Measurements from ENCODE around the gene EYA2. TPM values are rescaled to one million over a fixed set of nuclear protein-coding genes. Genes with fewer than 3 reads are reported as not detected.
A peak's percentile ranks its signal among the peaks of the same experiment; 100 is the strongest.

Gene EYA2
- total and polyA plus RNA-seq, 12 donors: 0.54 to 2.2 (median 1.4) TPM

DNA sequence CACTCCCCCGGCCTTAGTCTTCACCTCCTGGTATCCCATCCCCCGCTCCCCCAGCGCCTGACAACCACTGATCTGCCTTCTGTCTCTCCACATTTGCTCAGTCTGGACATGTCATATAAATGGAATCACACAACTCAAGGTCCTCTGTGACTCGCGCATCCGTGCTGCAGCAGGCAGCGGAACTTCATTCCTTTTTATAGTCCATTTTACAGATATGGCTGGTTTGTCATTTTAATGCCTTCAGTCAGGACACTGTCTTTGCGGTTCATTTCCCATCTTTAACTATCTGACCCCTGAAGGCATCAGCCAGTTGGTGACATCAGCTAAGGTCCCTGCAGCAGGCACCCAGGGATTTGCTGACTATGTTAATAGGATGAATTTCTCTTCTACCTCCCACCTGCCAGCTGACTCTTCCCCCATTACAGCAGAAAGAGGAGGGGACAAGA lies 336.2 kb downstream of the EYA2 start:
- no peaks in the 10 kb centered on the region for H3K27me3 ChIP-seq
- peak overlapping the region in 2 of 5 donors; percentile 11 to 48 for H3K27ac ChIP-seq
- WGBS, 4 donors: 52 to 66% (median 57%) methylated on average over 8 of the region's 8 CpGs
- peaks cover 0 to 81% of the 10 kb centered on the region in 2 donors for H3K36me3 ChIP-seq (replicated peaks in 1 of 2)
- TF ChIP-seq, protein P1, sequence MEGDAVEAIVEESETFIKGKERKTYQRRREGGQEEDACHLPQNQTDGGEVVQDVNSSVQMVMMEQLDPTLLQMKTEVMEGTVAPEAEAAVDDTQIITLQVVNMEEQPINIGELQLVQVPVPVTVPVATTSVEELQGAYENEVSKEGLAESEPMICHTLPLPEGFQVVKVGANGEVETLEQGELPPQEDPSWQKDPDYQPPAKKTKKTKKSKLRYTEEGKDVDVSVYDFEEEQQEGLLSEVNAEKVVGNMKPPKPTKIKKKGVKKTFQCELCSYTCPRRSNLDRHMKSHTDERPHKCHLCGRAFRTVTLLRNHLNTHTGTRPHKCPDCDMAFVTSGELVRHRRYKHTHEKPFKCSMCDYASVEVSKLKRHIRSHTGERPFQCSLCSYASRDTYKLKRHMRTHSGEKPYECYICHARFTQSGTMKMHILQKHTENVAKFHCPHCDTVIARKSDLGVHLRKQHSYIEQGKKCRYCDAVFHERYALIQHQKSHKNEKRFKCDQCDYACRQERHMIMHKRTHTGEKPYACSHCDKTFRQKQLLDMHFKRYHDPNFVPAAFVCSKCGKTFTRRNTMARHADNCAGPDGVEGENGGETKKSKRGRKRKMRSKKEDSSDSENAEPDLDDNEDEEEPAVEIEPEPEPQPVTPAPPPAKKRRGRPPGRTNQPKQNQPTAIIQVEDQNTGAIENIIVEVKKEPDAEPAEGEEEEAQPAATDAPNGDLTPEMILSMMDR (IDR thresholded peaks at IDR 0.05): no peak
- TF ChIP-seq POLR2A (IDR thresholded peaks at IDR 0.05): no peak
- H3K4me3 ChIP-seq: no peak overlapping the region
- peak in 3 of 7 donors; percentile 48 to 51 (median 48) for DNase-seq
- intact Hi-C loops (cut with DNase I): no loop called here
- H3K9me3 ChIP-seq (replicated peaks in 1 of 3): no peaks in the 10 kb centered on the region
- peaks cover 0 to 18% of the 10 kb centered on the region in 2 donors for H3K4me1 ChIP-seq (replicated peaks in 1 of 2)

DNA sequence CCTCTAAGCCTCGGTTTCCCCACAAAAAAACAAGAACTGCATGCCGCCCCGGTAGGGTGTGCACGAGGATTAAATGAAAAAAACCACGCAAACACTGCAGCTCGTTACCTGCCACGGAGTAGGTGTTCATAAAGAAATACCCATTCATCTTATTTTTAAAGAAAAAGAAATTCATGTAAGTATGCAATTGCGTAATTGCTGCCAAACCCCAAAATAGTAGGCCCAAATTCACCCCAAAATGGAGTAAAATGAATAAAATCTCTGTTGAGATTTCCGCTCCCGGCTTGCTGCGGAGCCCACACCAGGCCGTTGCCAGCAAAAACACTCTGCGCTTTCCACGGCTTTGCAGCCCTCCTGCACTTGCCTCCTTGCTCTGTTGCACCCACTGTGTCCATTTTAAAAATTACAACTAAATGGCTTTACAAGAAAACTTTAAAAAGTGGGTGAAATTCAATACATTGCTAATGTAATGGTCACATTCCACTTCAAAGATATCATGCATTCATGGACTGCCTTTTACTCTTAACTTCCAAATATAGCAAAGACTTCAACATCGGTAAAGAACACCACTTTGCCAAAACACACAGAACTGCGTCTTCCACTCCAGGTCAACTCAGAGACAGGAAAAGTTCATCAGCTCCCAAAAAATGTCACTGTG lies 336.9 kb downstream of the EYA2 start:
- H3K27me3 ChIP-seq: no peaks in the 10 kb centered on the region
- TF ChIP-seq, protein P1 (IDR thresholded peaks at IDR 0.05): no peak
- TF ChIP-seq POLR2A (IDR thresholded peaks at IDR 0.05): no peak
- intact Hi-C loops (cut with DNase I): no loop called here
- peak overlapping the region in 2 of 5 donors; percentile 11 to 48 for H3K27ac ChIP-seq
- H3K4me1 ChIP-seq (replicated peaks in 1 of 2): peaks cover 0 to 18% of the 10 kb centered on the region in 2 donors
- H3K9me3 ChIP-seq (replicated peaks in 1 of 3): no peaks in the 10 kb centered on the region
- DNase-seq: no peak
- no peak overlapping the region for H3K4me3 ChIP-seq
- WGBS, 4 donors: 73 to 87% (median 82%) methylated on average over 16 of the region's 16 CpGs
- H3K36me3 ChIP-seq (replicated peaks in 1 of 2): peaks cover 0 to 81% of the 10 kb centered on the region in 2 donors

- TF ChIP-seq POLR2A (IDR thresholded peaks at IDR 0.05): no peak
- TF ChIP-seq, protein P1 (IDR thresholded peaks at IDR 0.05): no peak
- Histone ChIP-seq H3K4me1 (replicated peaks in 1 of 2) (peaks cover 0 to 18% of the 10 kb centered on the region in 2 donors), H3K36me3 (replicated peaks in 1 of 2) (peaks cover 0 to 81% of the 10 kb centered on the region in 2 donors), H3K4me3 (no peak overlapping the region), H3K27me3 (no peaks in the 10 kb centered on the region), H3K27ac (peak overlapping the region in 1 of 5 donors; percentile 19), H3K9me3 (replicated peaks in 1 of 3) (no peaks in the 10 kb centered on the region)
- intact Hi-C loops (cut with DNase I): no loop called here
- no peak for DNase-seq
- 86 to 94% (median 91%) methylated on average over 3 of the region's 3 CpGs for WGBS, 4 donors
Measured at GRCh38 chr20:47232518-47232917, 337.9 kb downstream of the EYA2 start.

DNA sequence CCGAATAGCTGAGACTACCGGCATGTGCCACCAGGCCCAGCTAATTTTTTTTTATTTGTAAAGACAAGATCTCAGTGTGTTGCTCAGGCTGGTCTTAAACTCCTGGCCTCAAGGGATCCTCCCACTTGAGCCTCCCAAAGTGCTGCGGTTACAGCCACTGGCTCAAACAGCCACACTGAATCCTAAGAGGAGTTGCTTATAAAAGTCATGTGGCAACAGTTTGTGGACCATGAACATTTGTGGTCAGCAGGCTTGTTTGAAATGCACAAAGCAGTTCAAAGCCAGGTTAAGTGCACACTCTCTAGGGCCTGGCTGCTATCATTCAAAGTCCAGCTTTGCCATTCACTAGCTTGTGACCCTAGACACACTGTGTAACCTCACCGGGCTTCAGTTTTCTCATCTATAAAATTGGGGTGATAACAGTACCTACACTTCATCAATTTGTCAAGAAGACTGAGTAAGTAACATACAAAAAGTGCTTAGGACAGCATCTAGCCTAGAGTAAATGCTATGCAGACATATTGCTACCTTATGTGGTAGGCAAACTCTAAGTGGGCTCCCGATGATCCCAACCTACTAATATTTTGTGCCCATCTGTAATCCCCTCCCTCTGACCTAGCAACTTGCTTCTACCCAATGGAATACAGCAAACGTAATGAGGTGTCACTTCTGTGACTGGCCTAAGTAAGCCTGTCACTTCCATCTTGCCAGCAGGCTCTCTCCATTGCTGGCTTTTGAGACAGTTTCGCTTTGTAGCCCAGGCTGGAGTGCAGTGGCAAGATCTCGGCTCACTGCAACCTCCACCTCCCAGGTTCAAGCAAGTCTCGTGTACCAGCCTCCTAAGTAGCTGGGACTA lies 338.9 kb downstream of the EYA2 start:
- no peak overlapping the region for H3K4me3 ChIP-seq
- WGBS, 4 donors: 93 to 95% (median 94%) methylated on average over 8 to 9 of the region's 9 CpGs
- no peaks in the 10 kb centered on the region for H3K9me3 ChIP-seq (replicated peaks in 1 of 3)
- no peak overlapping the region for H3K27ac ChIP-seq
- H3K36me3 ChIP-seq (replicated peaks in 1 of 2): peaks cover 0 to 81% of the 10 kb centered on the region in 2 donors
- no peak for DNase-seq
- TF ChIP-seq POLR2A (IDR thresholded peaks at IDR 0.05): no peak
- TF ChIP-seq, protein P1 (IDR thresholded peaks at IDR 0.05): no peak
- no peaks in the 10 kb centered on the region for H3K27me3 ChIP-seq
- intact Hi-C loops (cut with DNase I): no loop called here
- H3K4me1 ChIP-seq (replicated peaks in 1 of 2): peaks cover 0 to 18% of the 10 kb centered on the region in 2 donors

Data from adrenal gland (tissue), 12 donors.